Activated naive CD8-positive, alpha-beta T cell treated with anti-CD3 and anti-CD28 coated beads, Interleukin-2, amount 50 U/mL, for 16 hours (primary cell): Measurements from ENCODE around the gene TMEM198.

Experiments
- DNase-seq: peaks from one replicate; pipeline ENCODE4 v3.0.0-alpha.2; 2020; ENCODE audit warnings: low read depth, low spot score

The TMEM198 gene

DNA sequence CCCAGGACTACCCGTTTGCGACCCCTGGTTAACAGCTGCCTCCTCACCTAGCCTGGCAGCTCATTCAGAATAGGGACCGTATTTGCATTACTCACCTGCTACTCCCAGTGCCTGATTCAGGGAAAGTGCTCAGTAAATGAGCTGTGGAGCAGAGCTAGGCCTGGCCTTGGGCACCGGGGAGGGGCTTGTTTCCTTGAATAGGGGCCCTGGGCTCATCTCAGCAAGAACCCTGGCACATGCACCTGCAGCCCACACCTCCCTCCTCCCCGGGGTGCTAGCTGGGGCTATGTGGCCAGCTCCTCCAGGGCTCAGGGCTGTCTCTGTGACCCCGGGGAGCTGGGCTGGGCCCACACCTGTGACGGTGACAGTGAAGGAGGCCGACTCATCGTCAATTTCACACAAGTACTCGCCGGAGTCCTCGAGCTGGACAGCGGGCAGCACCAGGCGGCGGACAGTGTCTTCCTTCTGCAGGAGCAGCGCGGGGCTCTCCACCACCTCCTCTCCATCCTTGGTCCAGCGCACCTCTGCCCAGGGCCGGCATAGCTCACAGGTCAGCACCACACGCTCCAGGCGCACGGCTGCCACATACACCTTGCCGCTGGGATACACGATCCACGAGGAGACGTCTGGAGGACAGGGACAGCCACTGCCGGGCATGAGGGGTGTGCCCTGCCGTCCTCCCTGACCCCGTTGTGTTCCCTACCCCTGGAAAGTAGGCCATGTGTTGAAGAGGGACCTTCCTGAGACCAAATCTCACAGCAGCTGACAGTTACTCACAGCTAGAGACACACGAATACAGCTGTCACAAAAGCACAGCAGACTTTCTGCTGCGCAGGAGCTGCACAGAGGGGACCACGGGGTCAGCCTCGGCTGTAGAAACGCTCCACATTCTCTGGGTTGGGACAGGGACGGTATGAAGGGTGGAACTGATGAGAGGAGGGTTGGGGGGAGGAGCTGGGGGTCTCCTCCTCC, 18.5 kb downstream of the TMEM198 start:
- DNase-seq: no peak

DNA sequence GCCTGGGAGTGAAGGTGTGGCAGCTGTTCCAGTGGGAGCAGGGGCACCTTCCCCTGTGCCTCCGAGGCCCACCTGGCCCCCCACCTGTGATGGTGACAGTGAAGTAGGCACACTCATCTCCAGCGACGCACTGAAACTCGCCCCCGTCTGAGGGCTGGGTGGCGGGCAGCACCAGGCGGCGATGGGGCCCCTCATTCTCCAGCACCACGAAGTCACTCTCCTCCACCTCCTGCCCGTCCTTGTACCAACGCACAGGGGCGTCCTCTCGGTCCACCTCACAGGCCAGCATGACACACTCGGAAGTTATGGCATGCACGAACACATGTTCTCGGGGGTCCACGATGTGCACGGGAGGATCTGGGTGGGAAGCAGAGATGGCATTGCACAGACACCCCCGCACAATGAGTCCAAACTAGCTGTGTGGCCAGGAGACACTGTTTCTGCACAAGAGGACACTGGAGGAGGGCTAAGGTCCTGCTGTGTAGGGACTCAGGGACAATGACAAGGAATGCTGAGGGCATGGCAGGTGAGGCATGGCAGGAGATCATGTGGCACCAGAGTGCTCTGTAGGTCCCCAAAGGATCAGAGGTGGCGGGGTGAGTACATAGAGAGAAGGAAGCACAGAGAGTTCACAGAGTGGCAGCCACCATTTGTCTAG, 19.6 kb downstream of the TMEM198 start:
- no peak for DNase-seq

DNA sequence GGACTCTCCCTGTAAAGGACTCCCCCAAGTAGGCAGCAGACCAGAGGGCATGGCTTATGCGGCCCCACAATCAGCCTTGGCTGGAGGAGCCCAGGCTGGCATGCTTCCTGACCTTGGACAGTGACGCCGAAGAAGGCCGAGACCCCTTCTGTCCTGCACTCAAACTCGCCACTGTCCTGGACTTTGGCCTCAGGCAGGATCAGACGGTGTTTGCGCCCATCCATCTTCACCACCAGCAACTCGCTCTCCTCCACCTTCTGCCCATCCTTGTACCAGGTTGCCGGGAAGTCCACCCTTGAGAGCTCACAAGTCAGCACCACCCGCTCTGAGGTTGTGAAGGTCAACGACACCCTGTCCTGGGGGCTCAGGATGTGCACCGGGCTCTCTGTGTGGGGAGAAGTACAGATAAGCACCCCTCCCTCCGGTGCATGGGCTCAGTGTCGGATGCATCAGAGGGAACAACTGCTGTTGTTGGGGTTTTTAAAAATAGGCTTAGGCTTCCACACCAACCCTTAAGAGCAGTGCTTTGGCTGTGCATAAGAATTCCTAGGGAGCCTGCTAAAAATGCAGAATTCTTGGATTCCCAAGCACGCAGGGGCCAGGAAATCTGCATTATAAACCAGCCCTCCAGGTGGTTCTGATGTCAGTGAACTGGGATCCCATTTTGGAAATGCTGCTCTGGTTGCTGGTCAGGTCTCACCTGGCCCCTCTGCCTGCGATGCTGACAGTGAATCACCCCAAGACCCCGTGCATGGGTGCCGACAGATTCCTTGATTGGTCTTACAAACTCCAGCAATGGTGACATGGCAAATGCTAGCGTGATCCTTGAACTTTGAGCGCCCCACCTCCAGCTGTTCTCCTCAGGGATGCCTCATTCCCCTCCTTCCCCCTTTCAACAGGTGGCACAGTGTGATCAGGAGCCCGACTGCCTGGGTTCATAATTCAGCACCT, 21.6 kb downstream of the TMEM198 start:
- no peak for DNase-seq

DNA sequence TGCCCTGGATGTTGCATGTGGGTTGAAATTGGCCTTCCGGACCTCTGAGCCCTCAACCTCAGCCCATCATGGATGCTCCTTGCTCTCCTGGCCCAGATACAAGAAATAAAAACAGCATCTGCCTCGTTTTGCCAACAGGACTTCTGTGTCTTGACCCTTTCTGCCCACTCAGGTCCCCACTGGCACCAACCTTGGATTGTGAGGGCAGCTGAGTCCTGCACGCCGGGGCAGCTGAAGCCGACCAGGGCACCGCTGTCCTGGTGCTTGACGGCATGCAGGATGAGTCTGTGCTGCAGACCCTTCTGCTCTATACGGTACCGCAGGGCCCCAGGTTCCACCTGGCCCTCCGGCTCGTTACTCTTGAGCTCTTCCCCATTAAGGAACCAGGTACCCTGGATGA, 22.8 kb downstream of the TMEM198 start:
- DNase-seq: no peak

DNA sequence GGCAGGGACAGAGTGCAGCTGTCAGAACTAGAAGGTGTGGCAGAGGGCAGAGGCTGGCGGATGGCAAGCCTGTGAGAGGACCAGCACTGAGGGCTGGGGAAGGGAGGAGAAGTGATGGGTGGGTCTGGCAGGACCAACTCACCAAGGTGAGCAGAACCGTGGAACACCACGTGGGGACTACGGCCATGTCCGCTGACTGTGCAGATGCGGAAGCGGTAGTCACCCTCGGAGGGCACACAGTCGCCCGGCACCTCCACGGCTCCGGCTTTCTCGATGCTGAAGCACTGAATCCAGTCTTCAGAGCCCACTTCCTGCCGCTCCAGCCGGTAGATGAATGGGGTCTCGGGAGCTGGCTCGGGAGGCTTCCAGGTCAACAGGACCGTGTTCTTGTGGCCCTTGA, 23.3 kb downstream of the TMEM198 start:
- DNase-seq: no peak

DNA sequence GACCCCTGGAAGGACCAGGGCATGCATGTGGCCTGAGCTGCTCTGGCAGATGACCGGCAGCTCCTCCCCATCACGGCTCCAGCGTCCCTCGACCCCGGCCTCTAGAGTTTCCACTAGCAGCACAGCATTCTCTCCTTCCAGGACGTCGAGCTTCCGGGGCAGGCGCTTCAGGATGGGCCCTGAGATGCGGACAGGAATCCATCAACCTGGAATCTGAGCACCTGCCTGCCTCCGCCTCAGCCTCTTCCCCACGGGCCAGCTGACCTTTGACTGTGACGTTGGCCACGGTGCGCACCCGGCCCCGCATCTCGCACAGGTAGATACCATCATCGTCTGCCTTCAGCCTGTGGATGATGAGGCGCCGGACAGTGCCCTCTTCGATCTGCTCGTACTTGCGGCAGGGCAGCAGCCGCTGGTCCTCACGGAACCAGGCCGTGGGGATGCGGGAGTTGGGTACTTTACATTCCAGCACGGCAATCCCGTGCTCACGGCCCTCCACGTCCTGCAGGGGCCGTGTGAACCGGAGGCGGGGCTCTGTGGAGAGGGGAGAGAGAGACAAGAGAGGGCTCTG, 24.0 kb downstream of the TMEM198 start:
- no peak for DNase-seq

DNA sequence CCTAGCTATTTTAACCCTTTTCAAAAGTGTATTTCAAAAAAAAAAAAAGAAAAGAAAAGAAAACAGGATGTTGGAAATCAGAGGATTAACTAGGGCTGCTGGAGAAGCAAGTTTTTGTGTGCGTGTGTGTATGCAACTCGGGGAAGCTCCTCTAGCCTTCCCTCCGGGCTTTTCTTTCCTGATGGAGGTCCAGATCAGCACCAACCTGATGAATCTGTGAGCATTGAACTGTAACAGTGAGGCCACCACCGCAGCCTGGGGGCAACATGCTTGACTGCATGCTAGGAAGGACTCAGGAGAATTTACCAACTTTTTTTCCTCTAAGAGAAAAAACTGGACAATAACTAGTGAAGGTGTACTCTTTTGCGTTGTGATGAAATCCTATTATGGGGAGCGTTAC, 25.2 kb downstream of the TMEM198 start:
- DNase-seq: no peak

DNA sequence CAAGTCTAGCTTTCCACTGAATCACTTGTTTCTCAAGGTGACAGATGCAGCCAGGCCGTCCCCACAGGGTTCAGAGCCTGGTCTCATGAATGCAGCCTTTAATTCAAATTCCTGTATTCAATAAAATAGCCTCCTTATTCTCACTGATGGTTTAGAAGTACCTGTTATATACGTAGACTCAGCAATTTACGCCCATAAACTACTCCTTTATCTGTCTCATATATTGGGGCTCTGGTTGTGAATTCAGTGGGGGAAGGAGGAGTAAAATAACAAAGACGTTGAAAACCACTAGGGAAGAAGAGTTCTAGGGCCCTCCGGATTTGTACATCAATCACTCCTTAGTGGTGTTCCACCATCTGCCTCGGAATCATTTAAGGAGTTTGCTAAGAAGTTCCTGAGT, 25.8 kb downstream of the TMEM198 start:
- DNase-seq: no peak

DNA sequence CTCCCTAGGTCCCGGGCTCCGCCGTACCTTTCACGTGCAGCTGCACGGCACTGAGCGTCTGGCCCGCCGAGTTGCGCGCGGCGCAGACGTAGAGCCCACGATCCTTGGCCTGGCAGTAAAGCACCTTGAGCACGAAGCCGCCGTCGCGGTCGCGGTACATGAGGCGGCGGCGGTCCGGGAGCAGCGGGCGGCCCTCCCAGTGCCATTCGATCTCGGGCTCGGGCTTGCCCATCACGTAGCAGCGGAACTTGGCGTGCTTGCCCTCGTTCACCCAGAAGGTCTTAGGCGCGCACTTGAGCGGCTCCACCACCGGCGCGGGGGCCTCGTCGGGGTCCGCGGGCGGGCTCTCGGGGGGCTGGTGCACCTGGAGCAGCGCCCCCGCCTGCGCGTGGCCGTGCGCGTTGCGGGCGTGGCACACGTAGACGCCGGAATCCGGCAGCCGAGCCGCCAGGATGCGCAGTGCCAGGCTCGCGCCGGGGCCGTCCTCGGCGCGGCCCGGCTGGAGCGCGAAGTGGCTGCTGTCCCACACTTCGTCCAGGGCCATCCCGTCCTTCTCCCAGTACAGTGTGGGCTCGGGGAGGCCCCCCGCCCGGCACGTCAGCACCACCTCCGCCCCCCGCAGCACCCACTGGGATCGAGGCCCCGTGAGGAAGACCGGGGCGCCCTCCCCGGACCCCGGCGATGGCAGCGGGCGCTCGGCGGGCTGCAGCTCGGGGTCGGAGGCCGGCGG, 26.5 kb downstream of the TMEM198 start:
- DNase-seq: no peak

DNA sequence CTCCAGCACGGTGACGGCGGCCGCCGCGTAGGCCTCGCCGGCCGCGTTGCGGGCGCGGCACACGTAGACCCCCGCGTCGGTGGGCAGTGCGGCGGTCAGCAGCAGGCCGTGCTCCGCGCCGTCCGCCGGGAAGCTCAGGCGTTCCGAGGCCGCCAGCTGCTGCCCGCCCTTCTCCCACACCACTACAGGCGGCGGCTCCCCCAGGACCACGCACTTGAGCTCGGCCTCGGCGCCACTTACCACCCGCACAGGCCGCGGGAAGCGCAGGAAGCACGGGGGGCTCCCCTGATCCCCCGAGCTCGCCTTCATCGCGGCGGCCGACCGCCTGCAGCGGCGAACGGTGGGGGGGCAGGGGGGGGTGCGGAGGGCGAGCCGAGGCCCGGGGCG, 27.1 kb downstream of the TMEM198 start:
- DNase-seq: no peak

DNA sequence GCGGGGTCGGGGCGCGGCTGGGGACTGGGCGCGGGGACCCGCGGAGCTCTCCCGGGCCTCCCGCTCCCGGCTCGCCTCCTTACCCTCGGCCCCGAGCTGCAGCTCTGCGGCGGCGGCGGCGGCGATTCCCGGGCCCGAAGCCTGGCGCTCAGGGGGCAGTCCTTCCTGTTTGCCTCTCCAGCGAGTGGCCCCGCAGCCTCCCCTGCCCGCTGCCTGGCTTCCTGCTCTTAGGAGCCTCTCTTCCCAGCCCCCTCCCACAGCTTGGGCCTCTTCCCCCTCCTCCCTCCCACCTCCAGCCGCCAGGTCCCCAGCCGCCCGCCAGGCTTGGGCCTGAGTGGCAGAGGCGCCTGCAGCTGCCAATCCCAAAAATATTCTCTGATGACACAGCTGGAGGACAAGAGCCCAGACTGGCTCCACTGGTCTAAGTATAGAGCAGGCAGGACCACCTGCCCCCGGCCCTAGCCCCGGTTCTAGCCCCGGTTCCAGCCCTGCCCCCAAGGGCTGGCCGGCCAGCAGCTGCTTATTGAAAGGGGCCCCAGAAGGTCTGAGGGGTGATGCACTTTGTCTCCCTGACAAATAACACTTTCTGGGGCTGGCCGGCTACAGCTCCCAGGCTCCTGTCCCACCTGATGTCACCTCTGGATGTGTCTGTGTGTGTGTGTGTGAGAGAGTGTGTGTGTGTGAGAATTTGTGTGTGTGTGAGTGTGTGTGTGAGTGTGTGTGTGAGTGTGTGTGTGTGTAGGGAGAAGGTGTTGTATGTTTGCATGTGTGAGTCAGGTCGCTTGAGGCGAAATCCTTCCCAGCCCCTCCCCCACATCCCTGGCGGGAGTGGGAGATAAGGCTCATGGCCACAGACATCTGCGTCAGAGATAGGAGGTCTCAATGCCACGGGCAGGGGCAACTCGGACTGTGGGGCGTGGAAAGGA, 27.7 kb downstream of the TMEM198 start, which contains the start of gene OBSL1:
Gene OBSL1, minus strand, starts transcription at position 229 of the 926 bp plus-strand sequence. CDS start 307 bp downstream, outside the sequence.
- DNase-seq: no peak

DNA sequence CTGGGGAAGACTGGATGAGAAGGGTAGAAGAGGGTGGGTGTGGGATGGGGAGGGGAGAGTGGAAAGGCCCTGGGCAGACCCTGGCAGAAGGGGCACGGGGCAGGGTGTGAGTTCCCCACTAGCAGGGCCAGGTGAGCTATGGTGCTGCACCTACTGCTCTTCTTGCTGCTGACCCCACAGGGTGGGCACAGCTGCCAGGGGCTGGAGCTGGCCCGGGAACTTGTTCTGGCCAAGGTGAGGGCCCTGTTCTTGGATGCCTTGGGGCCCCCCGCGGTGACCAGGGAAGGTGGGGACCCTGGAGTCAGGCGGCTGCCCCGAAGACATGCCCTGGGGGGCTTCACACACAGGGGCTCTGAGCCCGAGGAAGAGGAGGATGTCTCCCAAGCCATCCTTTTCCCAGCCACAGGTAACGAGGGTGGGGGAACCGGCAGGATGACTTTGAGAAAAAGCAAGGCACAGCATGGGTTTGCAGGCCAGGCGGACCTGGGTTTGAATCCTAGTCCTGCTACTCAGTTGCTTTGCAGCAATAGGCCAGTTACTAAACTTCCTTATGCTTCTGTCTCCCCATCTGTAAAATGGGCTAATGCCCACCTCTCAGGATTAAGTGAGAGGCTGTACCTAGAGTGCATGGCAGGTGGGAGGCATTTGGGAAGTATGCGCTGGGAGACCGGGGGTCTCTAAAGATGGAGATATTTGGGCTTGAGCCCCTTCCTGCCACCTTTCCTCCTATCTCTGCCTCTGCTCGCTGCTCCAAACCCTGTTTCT, 28.6 kb downstream of the TMEM198 start, which contains the start of gene INHA:
Gene INHA, plus strand, starts transcription at position 74 of the 765 bp plus-strand sequence. Its CDS starts 65 bp downstream, at position 139.
- no peak for DNase-seq

DNA sequence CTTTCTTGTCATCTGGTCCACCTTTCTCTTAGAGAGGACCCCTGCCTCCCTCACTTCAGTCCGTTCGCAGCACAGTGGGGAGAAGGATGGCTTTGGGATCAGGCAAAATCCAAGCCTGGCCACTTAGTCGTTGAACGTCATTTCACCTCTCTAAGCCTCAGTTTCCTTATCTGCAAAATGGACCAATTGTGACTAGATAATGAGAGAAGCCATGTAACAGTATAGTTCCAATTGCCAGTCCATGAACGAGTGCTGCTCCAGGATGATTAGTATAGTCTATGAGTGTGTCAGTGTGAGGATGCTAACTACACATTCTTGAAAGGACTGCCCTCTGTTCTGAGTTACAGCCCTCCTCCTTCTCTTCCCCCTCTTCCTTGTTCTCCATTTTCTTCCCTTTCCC, 29.3 kb downstream of the TMEM198 start:
- no peak for DNase-seq

DNA sequence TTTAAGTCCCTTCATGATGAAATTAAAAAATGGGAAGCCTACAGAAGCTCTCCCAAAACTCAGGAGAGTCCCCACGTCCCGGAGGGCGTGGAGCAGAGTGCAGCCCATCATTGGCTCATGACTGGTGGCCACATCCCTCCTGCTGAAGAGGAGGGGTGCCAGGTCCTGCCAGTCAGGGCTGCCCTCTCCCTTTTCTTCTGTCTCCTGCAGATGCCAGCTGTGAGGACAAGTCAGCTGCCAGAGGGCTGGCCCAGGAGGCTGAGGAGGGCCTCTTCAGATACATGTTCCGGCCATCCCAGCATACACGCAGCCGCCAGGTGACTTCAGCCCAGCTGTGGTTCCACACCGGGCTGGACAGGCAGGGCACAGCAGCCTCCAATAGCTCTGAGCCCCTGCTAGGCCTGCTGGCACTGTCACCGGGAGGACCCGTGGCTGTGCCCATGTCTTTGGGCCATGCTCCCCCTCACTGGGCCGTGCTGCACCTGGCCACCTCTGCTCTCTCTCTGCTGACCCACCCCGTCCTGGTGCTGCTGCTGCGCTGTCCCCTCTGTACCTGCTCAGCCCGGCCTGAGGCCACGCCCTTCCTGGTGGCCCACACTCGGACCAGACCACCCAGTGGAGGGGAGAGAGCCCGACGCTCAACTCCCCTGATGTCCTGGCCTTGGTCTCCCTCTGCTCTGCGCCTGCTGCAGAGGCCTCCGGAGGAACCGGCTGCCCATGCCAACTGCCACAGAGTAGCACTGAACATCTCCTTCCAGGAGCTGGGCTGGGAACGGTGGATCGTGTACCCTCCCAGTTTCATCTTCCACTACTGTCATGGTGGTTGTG, 30.9 kb downstream of the TMEM198 start:
- DNase-seq: no peak

DNA sequence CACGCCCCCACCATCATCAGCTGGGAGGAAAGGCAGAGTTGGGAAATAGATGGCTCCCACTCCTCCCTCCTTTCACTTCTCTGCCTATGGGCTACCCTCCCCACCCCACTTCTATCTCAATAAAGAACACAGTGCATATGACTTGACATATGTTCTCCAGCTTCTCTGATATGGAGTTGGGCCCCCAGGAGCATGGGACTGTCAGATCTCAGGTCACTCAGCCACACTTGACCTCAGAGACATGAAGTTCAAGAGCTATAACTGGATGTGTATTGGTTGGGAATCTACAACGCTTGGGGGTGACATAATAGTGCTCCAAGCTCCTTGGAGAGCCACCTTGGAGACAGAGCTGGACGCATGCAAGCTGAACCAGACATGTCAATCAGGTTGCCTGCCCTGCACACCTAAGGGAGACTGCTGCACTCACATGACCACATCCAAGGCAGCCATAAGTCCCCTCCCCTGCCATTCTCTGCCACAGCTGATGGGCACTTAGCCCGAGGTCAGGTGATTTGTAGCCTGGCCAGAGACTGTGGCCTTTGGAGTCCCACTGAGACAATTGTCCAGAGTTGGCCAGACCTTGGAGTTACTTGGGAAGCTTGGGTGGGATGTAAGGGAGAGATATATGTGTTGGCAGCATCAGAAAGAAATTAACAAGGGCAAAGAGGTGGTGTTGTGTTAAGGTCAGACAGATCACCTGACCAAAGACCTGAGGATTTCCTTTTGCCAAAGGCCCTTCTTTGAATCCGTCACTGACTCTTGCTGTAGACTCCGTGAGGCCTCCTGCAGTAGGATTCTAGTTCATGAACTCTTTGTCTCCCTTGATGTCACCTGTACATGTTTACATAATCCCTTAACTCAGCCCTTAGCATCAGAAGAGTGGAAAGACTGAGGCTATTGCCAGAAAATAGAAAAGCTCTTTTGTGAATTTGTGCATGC, 32.0 kb downstream of the TMEM198 start:
- DNase-seq: no peak

DNA sequence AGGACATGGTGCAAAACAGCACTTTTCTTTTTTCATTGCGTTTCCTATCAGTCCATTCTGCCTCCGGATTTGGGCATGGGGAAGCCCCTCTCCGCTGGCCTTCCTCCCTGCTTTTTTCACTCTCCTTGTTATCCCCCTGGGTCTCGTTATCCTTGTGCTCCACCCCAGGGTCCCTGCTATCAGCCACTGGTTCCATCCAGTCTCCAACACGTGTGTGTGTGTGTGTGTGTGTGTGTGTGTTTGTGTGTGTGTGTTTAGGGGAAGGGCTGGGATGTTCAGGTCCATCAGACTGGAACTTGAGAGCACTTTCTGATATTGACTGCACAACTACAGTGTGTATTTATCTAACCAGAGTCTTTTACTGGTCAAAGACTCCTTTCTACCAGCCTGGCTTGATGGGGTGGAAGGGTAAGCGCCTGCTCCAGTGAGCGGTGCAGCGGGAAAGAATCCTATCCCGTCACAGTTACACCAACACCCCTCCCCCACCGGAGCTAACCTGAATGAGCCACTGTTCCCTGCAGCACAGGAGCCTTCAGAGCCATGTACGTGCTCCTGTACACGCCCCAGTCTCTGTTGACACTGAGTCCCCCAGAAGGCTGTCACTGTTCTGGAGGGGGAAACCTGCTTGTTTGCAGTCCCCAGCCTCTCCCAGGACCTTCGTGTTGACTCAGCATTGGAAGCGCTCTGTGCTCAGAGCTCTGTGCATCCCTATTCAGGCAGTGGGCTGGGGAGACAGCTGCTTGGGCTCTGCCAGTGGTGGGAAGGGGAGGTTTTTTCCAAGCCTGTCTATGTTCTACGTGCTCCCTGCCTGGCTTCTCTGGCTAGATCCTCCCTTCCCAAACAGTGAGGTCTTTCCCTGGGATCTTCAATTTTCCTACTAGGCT, 32.9 kb downstream of the TMEM198 start:
- DNase-seq: no peak
